ENCODE data around the gene CEP76. TPM values are rescaled to one million over a fixed set of nuclear protein-coding genes. Genes with fewer than 3 reads are reported as not detected.

Gene CEP76
- total RNA-seq, 4 donors from 2014 or later, result 5.4 to 9.1 (median 6.8) TPM

DNA sequence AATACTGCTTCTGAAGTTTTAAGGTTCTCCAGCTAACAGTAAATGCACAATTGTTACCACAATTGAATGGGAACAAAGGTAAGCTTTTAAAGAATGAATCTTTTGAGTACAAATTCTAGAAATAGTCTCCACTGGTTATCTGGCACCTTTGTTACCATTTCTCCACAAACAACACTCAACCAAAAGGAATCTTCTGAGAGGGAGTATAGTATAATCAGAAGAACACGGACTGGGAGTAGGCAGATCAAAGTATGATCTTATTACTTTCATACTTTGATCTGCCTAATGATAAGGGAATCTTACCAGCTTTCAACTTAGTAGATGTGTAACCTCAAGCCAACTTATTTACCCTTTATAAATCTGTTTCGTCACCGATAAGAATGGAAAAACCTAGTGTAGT is 1.4 kb downstream of the CEP76 start:
- ATAC-seq (no peak), DNase-seq (no peak)
- H3K4me1 ChIP-seq, result peaks cover 28 to 29% of the 10 kb centered on the region in 2 donors
- H3K27me3 ChIP-seq, result no peaks in the 10 kb centered on the region
- H3K36me3 ChIP-seq, result peaks cover 0 to 24% of the 10 kb centered on the region in 2 donors
- intact Hi-C loops (cut with DNase I; ENCODE audit: low total_unique reads) (loop anchor here (10.0 kb wide), 3 partner anchors 184 to 1024 kb away; partner anchors contain the start of genes FAM210A, PTPN2, RNMT and SEH1L), in situ Hi-C loops (cut with MboI; ENCODE audit: low sequenced_read_pairs in 4 of 4) (loop anchor here in 1 of 4 donors (25.0 kb wide), 1 partner anchor 1036 kb away; the partner anchor contains the start of genes FAM210A and RNMT)
- no peaks in the 10 kb centered on the region for H3K9me3 ChIP-seq
- H3K27ac ChIP-seq, result peak overlapping the region in 3 of 4 donors; percentile 95 to 99 (median 99)
- TF ChIP-seq, protein P1, sequence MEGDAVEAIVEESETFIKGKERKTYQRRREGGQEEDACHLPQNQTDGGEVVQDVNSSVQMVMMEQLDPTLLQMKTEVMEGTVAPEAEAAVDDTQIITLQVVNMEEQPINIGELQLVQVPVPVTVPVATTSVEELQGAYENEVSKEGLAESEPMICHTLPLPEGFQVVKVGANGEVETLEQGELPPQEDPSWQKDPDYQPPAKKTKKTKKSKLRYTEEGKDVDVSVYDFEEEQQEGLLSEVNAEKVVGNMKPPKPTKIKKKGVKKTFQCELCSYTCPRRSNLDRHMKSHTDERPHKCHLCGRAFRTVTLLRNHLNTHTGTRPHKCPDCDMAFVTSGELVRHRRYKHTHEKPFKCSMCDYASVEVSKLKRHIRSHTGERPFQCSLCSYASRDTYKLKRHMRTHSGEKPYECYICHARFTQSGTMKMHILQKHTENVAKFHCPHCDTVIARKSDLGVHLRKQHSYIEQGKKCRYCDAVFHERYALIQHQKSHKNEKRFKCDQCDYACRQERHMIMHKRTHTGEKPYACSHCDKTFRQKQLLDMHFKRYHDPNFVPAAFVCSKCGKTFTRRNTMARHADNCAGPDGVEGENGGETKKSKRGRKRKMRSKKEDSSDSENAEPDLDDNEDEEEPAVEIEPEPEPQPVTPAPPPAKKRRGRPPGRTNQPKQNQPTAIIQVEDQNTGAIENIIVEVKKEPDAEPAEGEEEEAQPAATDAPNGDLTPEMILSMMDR (IDR thresholded peaks at IDR 0.05 in 4 of 5, conservative IDR thresholded peaks at IDR 0.05 in 1 of 5), result no peak
- TF ChIP-seq POLR2A (IDR thresholded peaks at IDR 0.05), result no peak
- peak overlapping the region in 3 of 4 donors; percentile 72 to 99 (median 90) for H3K4me3 ChIP-seq

DNA sequence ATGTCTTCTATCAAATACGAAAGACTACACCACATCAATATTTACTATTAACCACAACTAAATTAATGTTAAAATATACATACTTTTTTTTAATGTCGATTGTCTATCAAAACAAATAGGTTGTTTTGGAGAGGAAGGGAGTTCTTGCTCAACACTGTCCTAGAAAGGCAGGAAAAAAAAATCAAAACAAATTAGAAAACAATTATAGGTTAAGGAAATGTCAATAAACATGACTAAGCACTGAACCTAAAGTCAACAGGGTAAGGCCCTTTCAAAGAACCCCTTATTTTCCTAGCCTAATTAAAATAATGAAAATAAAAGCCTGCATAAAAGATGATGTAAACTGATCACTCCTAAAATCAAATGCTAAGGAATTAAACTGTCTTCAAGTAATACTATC is 2.8 kb downstream of the CEP76 start:
- H3K4me1 ChIP-seq, result peaks cover 26 to 28% of the 10 kb centered on the region in 2 donors
- H3K27ac ChIP-seq, result no peak overlapping the region
- TF ChIP-seq POLR2A (IDR thresholded peaks at IDR 0.05), result no peak
- TF ChIP-seq, protein P1 (IDR thresholded peaks at IDR 0.05 in 4 of 5, conservative IDR thresholded peaks at IDR 0.05 in 1 of 5), result no peak
- peaks cover 0 to 24% of the 10 kb centered on the region in 2 donors for H3K36me3 ChIP-seq
- no peaks in the 10 kb centered on the region for H3K9me3 ChIP-seq
- in situ Hi-C loops (cut with MboI; ENCODE audit: low sequenced_read_pairs in 4 of 4), result loop anchor here in 1 of 4 donors (25.0 kb wide), 1 partner anchor 1038 kb away; the partner anchor contains the start of genes FAM210A and RNMT
- H3K4me3 ChIP-seq, result no peak overlapping the region
- no peaks in the 10 kb centered on the region for H3K27me3 ChIP-seq
- DNase-seq, result no peak
- intact Hi-C loops (cut with DNase I; ENCODE audit: low total_unique reads), result loop anchor here (10.0 kb wide), 3 partner anchors 185 to 1025 kb away; partner anchors contain the start of genes FAM210A, PTPN2, RNMT and SEH1L
- ATAC-seq, result no peak

DNA sequence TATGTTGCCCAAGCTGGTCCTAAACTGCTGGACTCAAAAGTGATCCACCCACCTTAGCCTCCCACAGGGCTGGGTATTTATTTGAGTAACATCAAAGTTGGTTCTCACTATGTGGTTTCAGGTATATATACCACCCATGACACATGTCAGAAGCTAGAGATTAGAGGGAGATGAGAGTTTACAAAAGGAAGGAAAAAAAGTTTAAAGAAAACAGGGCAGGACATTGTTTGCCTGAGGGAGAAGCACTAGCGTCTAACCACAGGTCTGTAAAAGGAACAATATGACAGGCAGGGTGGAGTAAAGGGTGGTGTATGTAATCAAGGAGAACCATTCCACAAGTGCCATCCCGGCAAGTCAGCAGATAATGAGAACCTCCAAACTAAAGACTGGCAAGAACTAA is 8.5 kb downstream of the CEP76 start:
- Histone ChIP-seq H3K4me3 (no peak overlapping the region), H3K27ac (no peak overlapping the region), H3K36me3 (peaks cover 0 to 27% of the 10 kb centered on the region in 2 donors), H3K4me1 (no peaks in the 10 kb centered on the region), H3K9me3 (no peaks in the 10 kb centered on the region), H3K27me3 (no peaks in the 10 kb centered on the region)
- ATAC-seq, result no peak
- no peak for TF ChIP-seq POLR2A (IDR thresholded peaks at IDR 0.05)
- TF ChIP-seq, protein P1 (IDR thresholded peaks at IDR 0.05 in 4 of 5, conservative IDR thresholded peaks at IDR 0.05 in 1 of 5), result no peak
- intact Hi-C loops (cut with DNase I; ENCODE audit: low total_unique reads) (no loop called here), in situ Hi-C loops (cut with MboI; ENCODE audit: low sequenced_read_pairs in 4 of 4) (no loop called here)
- no peak for DNase-seq

DNA sequence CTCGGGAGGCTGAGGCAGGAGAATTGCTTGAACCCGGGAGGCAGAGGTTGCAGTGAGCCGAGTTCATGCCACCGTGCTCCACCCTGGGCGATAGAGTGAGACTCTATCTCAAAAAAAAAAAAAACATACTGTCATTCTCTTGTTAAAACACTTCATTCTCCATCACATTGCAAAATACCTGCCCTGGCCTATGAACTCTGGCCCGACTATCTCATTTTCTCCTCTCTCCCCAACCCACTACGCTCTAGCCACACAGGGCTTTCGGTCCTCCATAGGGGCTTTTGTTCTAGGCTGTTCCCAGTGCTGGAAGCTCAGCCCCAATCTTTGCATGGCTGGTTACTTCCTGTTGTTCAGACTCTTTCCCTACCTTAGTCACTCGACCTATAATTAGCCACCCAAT is 10.3 kb downstream of the CEP76 start:
- intact Hi-C loops (cut with DNase I; ENCODE audit: low total_unique reads) (no loop called here), in situ Hi-C loops (cut with MboI; ENCODE audit: low sequenced_read_pairs in 4 of 4) (no loop called here)
- H3K27ac ChIP-seq, result no peak overlapping the region
- no peak for TF ChIP-seq POLR2A (IDR thresholded peaks at IDR 0.05)
- TF ChIP-seq, protein P1 (IDR thresholded peaks at IDR 0.05 in 4 of 5, conservative IDR thresholded peaks at IDR 0.05 in 1 of 5), result no peak
- no peak overlapping the region for H3K4me3 ChIP-seq
- DNase-seq, result no peak
- no peaks in the 10 kb centered on the region for H3K4me1 ChIP-seq
- H3K9me3 ChIP-seq, result no peaks in the 10 kb centered on the region
- no peaks in the 10 kb centered on the region for H3K27me3 ChIP-seq
- H3K36me3 ChIP-seq, result peaks cover 0 to 19% of the 10 kb centered on the region in 2 donors
- no peak for ATAC-seq
